Measurements from ENCODE around the gene PIBF1.
"Not testable (repeated sequence)": the region's sequence is repeated elsewhere in the genome, so short reads cannot be mapped to it uniquely, and the experiment has no call there.

Gene PIBF1

GRCh38 chr13:72823081-72823480 lies 41.1 kb downstream of the PIBF1 start:
- no peak overlapping the region for H3K4me3 ChIP-seq (ENCODE audit: low read depth, low read length)
- no peak for TF ChIP-seq CTCF (IDR thresholded peaks at IDR 0.05; ENCODE audit: low read depth, low read length)

- no peak for TF ChIP-seq CTCF (IDR thresholded peaks at IDR 0.05; ENCODE audit: low read depth, low read length)
- H3K4me3 ChIP-seq (ENCODE audit: low read depth, low read length), result no peak overlapping the region
Measured at GRCh38 chr13:72823724-72824123, 41.8 kb downstream of the PIBF1 start.

GRCh38 chr13:72834601-72835000 lies 52.7 kb downstream of the PIBF1 start:
- TF ChIP-seq CTCF (IDR thresholded peaks at IDR 0.05; ENCODE audit: low read depth, low read length), result no peak
- H3K4me3 ChIP-seq (ENCODE audit: low read depth, low read length), result no peak overlapping the region

GRCh38 chr13:72839831-72840426 lies 58.0 kb downstream of the PIBF1 start:
- TF ChIP-seq CTCF (IDR thresholded peaks at IDR 0.05; ENCODE audit: low read depth, low read length), result peak; percentile 57
- no peak overlapping the region for H3K4me3 ChIP-seq (ENCODE audit: low read depth, low read length)

- no peak overlapping the region for H3K4me3 ChIP-seq (ENCODE audit: low read depth, low read length)
- no peak for TF ChIP-seq CTCF (IDR thresholded peaks at IDR 0.05; ENCODE audit: low read depth, low read length)
Measured at GRCh38 chr13:72842991-72843390, 61.1 kb downstream of the PIBF1 start.

GRCh38 chr13:72845148-72845547 lies 63.2 kb downstream of the PIBF1 start:
- not testable (repeated sequence) for H3K4me3 ChIP-seq (ENCODE audit: low read depth, low read length)

GRCh38 chr13:72849571-72849970 lies 67.6 kb downstream of the PIBF1 start:
- no peak for TF ChIP-seq CTCF (IDR thresholded peaks at IDR 0.05; ENCODE audit: low read depth, low read length)
- no peak overlapping the region for H3K4me3 ChIP-seq (ENCODE audit: low read depth, low read length)
